A673 (cell line): ENCODE measurements around the gene SPOCD1.

ENCODE experiments used
- CTCF ChIP-seq: fragments of 300-800, 200-600 bp; sonication (generic); conservative IDR thresholded peaks from 2 replicates; pipeline ENCODE4 v1.5.1; 2017; ENCODE audit warnings: low read depth, mild to moderate bottlenecking, antibody characterized with exemption, low read length, moderate library complexity, mixed read lengths
- EZH2 ChIP-seq: fragments of 200-600 bp; sonication (generic); IDR thresholded peaks from 2 replicates; pipeline ENCODE4 v1.6.1; 2017; ENCODE audit warnings: borderline replicate concordance, low read depth, mild to moderate bottlenecking, mixed read lengths, antibody characterized with exemption, low read length; ENCODE audit not compliant: poor library complexity, severe bottlenecking

GRCh38 chr1:31830065-31830464, 14.2 kb upstream of the SPOCD1 start:
- no peak for TF ChIP-seq CTCF
- TF ChIP-seq EZH2 = no peak
